H1 (cell line): Measurements from ENCODE around the gene RGS2.

ENCODE experiments used
- CBX5 ChIP-seq: fragments of 300-800, 300-1000 bp; sonication (generic); IDR thresholded peaks from 2 replicates; pipeline ENCODE4 v1.7.1; 2016; ENCODE audit warnings: antibody characterized with exemption, low read length, low read depth
- CEBPB ChIP-seq: IDR thresholded peaks from 2 replicates; pipeline ENCODE4 v1.6.1; 2012; ENCODE audit warnings: low read depth, low read length
- TCF12 ChIP-seq: IDR thresholded peaks from 2 replicates; pipeline ENCODE4 v1.6.1; 2011; ENCODE audit warnings: low read depth, mild to moderate bottlenecking, low read length
- TF ChIP-seq, protein P1 (sequence below), 3 experiments: IDR thresholded peaks; 1 replicate in 2 of 3; 2 replicates in 1 of 3; pipeline versions ENCODE4 v1.5.1 to v1.6.1; 2011; ENCODE audit warnings: low read length in 3 of 3, mild to moderate bottlenecking in 3 of 3, inconsistent platforms in 2 of 3, low read depth in 1 of 3, moderate library complexity in 1 of 3; ENCODE audit not compliant: insufficient read depth in 1 of 3; ENCODE audit errors: control extremely low read depth in 1 of 3

DNA sequence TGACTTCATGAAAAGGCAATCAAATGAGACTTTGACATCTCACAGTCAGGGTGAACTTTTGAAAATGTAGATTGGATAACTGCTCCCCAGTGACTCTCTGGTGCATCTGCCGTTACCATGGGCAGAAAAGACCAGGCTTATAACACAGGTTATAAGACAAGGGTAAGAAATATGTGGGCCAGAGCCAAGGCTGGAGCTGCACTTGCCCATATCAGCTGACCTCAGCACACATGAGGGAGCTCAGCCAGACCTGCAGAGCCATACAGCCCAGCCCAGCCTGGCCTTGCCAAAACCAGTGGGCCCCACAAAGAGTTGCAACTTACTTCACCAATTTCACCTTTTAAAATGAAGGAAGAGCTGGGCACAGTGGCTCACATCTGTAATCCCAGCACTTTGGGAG lies 11.7 kb upstream of the RGS2 start:
- TF ChIP-seq, protein P1, sequence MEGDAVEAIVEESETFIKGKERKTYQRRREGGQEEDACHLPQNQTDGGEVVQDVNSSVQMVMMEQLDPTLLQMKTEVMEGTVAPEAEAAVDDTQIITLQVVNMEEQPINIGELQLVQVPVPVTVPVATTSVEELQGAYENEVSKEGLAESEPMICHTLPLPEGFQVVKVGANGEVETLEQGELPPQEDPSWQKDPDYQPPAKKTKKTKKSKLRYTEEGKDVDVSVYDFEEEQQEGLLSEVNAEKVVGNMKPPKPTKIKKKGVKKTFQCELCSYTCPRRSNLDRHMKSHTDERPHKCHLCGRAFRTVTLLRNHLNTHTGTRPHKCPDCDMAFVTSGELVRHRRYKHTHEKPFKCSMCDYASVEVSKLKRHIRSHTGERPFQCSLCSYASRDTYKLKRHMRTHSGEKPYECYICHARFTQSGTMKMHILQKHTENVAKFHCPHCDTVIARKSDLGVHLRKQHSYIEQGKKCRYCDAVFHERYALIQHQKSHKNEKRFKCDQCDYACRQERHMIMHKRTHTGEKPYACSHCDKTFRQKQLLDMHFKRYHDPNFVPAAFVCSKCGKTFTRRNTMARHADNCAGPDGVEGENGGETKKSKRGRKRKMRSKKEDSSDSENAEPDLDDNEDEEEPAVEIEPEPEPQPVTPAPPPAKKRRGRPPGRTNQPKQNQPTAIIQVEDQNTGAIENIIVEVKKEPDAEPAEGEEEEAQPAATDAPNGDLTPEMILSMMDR (IDR thresholded peaks at IDR 0.05; ENCODE audit: control extremely low read depth in 1 of 3, insufficient read depth in 1 of 3, low read depth in 1 of 3, low read length in 3 of 3), result no peak
- no peak for TF ChIP-seq CEBPB
- TF ChIP-seq CBX5, result no peak
- no peak for TF ChIP-seq TCF12
